ENCODE data around the gene USPL1.
"Not testable (repeated sequence)": the region's sequence is repeated elsewhere in the genome, so short reads cannot be mapped to it uniquely, and the experiment has no call there.

The USPL1 gene

GRCh38 chr13:30617315-30618185 lies at the start of gene USPL1:
TSS of gene USPL1 (plus strand) at chr13:30617920. CDS start at chr13:30621141, 3,221 bp downstream.
- peak; percentile 84 for FAIRE-seq
- peak; percentile 96 for DNase-seq (ENCODE audit: low spot score)

- FAIRE-seq (peak; percentile 89), DNase-seq (ENCODE audit: low spot score) (peak; percentile 84)
These were observed 47.7 kb upstream of the USPL1 start for GRCh38 chr13:30569901-30570576.

- FAIRE-seq (no peak), DNase-seq (ENCODE audit: low spot score) (no peak)
These were observed 47.0 kb upstream of the USPL1 start for GRCh38 chr13:30570691-30571090.

- peak; percentile 77 for FAIRE-seq
- DNase-seq (ENCODE audit: low spot score), result peak; percentile 41
These were observed 44.9 kb upstream of the USPL1 start for GRCh38 chr13:30572859-30573275.

GRCh38 chr13:30576528-30576927 lies 41.2 kb upstream of the USPL1 start:
- peak; percentile 83 for FAIRE-seq
- DNase-seq (ENCODE audit: low spot score), result peak; percentile 83

- FAIRE-seq, result peak; percentile 97
- peak; percentile 93 for DNase-seq (ENCODE audit: low spot score)
These were observed 40.3 kb upstream of the USPL1 start for GRCh38 chr13:30577401-30577852.

- FAIRE-seq (no peak), DNase-seq (ENCODE audit: low spot score) (peak; percentile 13)
These were observed 36.7 kb upstream of the USPL1 start for GRCh38 chr13:30580852-30581502.

- DNase-seq (ENCODE audit: low spot score) (no peak), FAIRE-seq (no peak)
These were observed 36.1 kb upstream of the USPL1 start for GRCh38 chr13:30581582-30581981.

GRCh38 chr13:30584051-30584731 lies 33.5 kb upstream of the USPL1 start:
- no peak for FAIRE-seq
- DNase-seq (ENCODE audit: low spot score), result no peak

- FAIRE-seq (no peak), DNase-seq (ENCODE audit: low spot score) (peak; percentile 58)
These were observed 31.9 kb upstream of the USPL1 start for GRCh38 chr13:30585748-30586262.

- no peak for FAIRE-seq
These were observed 30.5 kb upstream of the USPL1 start for GRCh38 chr13:30587231-30587630.

GRCh38 chr13:30587739-30588138 lies 30.0 kb upstream of the USPL1 start:
- DNase-seq (ENCODE audit: low spot score) (no peak), FAIRE-seq (no peak)

More at GRCh38 chr13:30587231-30587630, 30.5 kb upstream of the USPL1 start:
- DNase-seq (ENCODE audit: low spot score), result no peak

- no peak for FAIRE-seq
- DNase-seq (ENCODE audit: low spot score), result no peak
These were observed 24.7 kb upstream of the USPL1 start for GRCh38 chr13:30593001-30593400.

- FAIRE-seq, result no peak
- DNase-seq (ENCODE audit: low spot score), result no peak
These were observed 17.2 kb upstream of the USPL1 start for GRCh38 chr13:30600496-30600895.

GRCh38 chr13:30601836-30602235 lies 15.9 kb upstream of the USPL1 start:
- FAIRE-seq (no peak), DNase-seq (ENCODE audit: low spot score) (no peak)

GRCh38 chr13:30605052-30605451 lies 12.7 kb upstream of the USPL1 start:
- no peak for FAIRE-seq
- no peak for DNase-seq (ENCODE audit: low spot score)

GRCh38 chr13:30607186-30607585 lies 10.5 kb upstream of the USPL1 start:
- not testable (repeated sequence) for DNase-seq (ENCODE audit: low spot score); FAIRE-seq

- DNase-seq (ENCODE audit: low spot score), result no peak
These were observed 9.8 kb upstream of the USPL1 start for GRCh38 chr13:30607908-30608307.

GRCh38 chr13:30608364-30608763 lies 9.4 kb upstream of the USPL1 start:
- DNase-seq (ENCODE audit: low spot score) (no peak), FAIRE-seq (no peak)

More at GRCh38 chr13:30607908-30608307, 9.8 kb upstream of the USPL1 start:
- no peak for FAIRE-seq

GRCh38 chr13:30610311-30610710 lies 7.4 kb upstream of the USPL1 start:
- DNase-seq (ENCODE audit: low spot score) (no peak), FAIRE-seq (no peak)

GRCh38 chr13:30615481-30615865 lies 2.2 kb upstream of the USPL1 start:
- no peak for DNase-seq (ENCODE audit: low spot score)
- no peak for FAIRE-seq

All from RCC 7860 (cell line).